ENCODE measurements around the gene PON2.

- TF ChIP-seq SMC3 (IDR thresholded peaks at IDR 0.05; ENCODE audit: borderline replicate concordance, low read length): no peak
- no peak for TF ChIP-seq POLR2AphosphoS5 (IDR thresholded peaks at IDR 0.05; ENCODE audit: low read length)
- no peak for TF ChIP-seq ZNF274 (IDR thresholded peaks at IDR 0.05; ENCODE audit: insufficient read depth, insufficient read length)
- no peak for TF ChIP-seq ATF7 (IDR thresholded peaks at IDR 0.05; ENCODE audit: low read depth)
- no peak for TF ChIP-seq CBX3 (IDR thresholded peaks at IDR 0.05; ENCODE audit: borderline replicate concordance, low read depth)
- no peak for TF ChIP-seq POLR2A (IDR thresholded peaks at IDR 0.05; ENCODE audit: low read depth, low read length)
- TF ChIP-seq CTCF (IDR thresholded peaks at IDR 0.05 in 2 of 3, conservative IDR thresholded peaks at IDR 0.05 in 1 of 3; ENCODE audit: control insufficient read depth in 2 of 3, extremely low read depth in 1 of 3, insufficient read depth in 1 of 3, low read depth in 3 of 3, low read length in 3 of 3): no peak
- TF ChIP-seq, protein P1, sequence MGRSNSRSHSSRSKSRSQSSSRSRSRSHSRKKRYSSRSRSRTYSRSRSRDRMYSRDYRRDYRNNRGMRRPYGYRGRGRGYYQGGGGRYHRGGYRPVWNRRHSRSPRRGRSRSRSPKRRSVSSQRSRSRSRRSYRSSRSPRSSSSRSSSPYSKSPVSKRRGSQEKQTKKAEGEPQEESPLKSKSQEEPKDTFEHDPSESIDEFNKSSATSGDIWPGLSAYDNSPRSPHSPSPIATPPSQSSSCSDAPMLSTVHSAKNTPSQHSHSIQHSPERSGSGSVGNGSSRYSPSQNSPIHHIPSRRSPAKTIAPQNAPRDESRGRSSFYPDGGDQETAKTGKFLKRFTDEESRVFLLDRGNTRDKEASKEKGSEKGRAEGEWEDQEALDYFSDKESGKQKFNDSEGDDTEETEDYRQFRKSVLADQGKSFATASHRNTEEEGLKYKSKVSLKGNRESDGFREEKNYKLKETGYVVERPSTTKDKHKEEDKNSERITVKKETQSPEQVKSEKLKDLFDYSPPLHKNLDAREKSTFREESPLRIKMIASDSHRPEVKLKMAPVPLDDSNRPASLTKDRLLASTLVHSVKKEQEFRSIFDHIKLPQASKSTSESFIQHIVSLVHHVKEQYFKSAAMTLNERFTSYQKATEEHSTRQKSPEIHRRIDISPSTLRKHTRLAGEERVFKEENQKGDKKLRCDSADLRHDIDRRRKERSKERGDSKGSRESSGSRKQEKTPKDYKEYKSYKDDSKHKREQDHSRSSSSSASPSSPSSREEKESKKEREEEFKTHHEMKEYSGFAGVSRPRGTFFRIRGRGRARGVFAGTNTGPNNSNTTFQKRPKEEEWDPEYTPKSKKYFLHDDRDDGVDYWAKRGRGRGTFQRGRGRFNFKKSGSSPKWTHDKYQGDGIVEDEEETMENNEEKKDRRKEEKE (IDR thresholded peaks at IDR 0.05): no peak
Observed at GRCh38 chr7:95365151-95365550, 69.7 kb downstream of the PON2 start.
